ENCODE results near the gene TK1. TPM values are rescaled to one million over a fixed set of nuclear protein-coding genes. Genes with fewer than 3 reads are reported as not detected.
A peak's percentile ranks its signal among the peaks of the same experiment; 100 is the strongest.

The TK1 gene
- total RNA-seq, 1 donor from 2014 or later = 6.6 TPM

DNA sequence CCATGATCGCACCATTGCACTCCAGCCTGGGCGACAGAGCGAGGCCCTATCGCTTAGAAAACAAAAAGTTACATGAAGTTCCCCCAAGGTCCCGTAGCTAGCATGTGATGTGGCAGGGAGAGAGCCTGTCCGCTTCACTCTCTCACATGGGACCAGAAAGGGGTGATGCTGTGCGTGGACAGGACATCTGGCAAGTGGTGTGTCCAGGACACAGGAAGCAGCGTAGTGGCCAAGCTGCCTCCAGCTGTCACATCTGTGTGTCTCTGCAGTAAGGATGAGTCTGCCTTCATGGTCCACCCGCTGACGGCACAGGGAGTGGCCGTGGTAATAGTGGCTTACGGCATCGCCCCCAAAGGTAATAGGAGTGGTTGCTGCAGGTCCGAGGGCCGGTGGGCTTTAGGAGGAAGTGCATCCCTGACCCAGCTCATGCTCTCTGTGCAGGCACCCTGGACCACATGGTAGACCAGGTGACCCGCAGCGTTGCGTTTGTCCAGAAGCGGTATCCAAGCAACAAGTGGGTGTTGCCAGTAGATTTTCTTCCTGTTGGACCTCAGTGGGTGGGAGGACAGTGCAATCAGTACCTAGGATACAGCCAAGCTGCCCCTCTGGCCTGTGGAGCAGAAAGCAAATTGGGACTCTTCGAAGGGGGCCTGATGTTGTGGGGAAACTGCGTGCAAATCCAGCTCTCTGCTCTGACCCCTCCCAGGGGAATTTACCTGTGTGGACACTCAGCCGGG is 17.7 kb upstream of the TK1 start:
- intact Hi-C loops (cut with DNase I) = no loop called here
- H3K27ac ChIP-seq = no peak overlapping the region
- H3K27me3 ChIP-seq (ENCODE audit: low read depth) = no peaks in the 10 kb centered on the region
- DNase-seq = no peak
- no peaks in the 10 kb centered on the region for H3K9me3 ChIP-seq
- peaks cover 3% of the 10 kb centered on the region for H3K4me1 ChIP-seq
- no peak overlapping the region for H3K4me3 ChIP-seq
- ATAC-seq = peak in 1 of 2 donors; percentile 8
- H3K36me3 ChIP-seq = peaks cover 16% of the 10 kb centered on the region
- TF ChIP-seq, protein P1, sequence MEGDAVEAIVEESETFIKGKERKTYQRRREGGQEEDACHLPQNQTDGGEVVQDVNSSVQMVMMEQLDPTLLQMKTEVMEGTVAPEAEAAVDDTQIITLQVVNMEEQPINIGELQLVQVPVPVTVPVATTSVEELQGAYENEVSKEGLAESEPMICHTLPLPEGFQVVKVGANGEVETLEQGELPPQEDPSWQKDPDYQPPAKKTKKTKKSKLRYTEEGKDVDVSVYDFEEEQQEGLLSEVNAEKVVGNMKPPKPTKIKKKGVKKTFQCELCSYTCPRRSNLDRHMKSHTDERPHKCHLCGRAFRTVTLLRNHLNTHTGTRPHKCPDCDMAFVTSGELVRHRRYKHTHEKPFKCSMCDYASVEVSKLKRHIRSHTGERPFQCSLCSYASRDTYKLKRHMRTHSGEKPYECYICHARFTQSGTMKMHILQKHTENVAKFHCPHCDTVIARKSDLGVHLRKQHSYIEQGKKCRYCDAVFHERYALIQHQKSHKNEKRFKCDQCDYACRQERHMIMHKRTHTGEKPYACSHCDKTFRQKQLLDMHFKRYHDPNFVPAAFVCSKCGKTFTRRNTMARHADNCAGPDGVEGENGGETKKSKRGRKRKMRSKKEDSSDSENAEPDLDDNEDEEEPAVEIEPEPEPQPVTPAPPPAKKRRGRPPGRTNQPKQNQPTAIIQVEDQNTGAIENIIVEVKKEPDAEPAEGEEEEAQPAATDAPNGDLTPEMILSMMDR (IDR thresholded peaks at IDR 0.05) = no peak

DNA sequence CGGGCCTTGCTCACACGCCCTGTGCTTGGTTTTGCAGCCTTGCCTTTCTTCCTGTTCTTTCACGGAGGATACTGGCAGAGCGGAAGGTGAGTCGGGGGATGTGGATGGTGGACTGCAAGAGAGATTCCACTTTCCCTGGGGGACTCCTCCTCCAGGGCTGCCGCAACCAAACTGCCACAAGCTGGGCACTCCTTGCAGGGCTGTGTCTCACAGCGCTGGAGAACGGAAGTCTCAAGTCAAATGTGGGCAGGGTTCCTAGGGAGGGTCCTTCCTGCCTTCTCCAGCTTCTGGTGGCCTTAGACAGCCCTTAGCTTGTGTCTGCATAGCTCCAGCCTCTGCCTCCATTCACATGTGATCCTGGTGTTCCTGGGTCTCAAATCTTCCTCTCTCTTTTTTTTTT is 15.8 kb upstream of the TK1 start:
- Histone ChIP-seq H3K27ac (no peak overlapping the region), H3K4me1 (peaks cover 9% of the 10 kb centered on the region), H3K9me3 (no peaks in the 10 kb centered on the region), H3K4me3 (no peak overlapping the region), H3K36me3 (peaks cover 15% of the 10 kb centered on the region), H3K27me3 (ENCODE audit: low read depth) (no peaks in the 10 kb centered on the region)
- DNase-seq (no peak), ATAC-seq (no peak)
- intact Hi-C loops (cut with DNase I) = no loop called here
- TF ChIP-seq, protein P1 (IDR thresholded peaks at IDR 0.05) = no peak

DNA sequence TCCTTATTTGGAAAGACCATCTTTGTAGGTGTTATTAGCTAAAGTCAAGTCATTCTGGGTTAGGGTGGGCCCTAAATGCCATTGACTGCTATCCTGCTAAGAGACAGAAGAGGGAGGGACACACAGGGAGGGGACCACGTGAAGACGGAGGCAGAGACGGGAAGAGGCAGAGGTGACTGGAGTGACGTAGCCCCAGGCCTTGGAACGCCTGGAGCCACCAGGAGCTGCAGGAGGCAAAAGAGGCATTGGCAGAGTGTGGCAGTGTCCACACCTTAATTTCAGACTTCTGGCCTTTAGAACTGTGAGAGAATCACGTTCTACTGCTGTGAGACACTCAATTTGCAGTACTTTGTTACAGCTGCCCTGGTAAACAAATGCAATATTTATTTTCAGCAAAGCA is 13.6 kb upstream of the TK1 start:
- no peak for ATAC-seq
- Histone ChIP-seq H3K4me1 (peaks cover 9% of the 10 kb centered on the region), H3K9me3 (no peaks in the 10 kb centered on the region), H3K4me3 (no peak overlapping the region), H3K36me3 (peaks cover 26% of the 10 kb centered on the region), H3K27ac (no peak overlapping the region), H3K27me3 (ENCODE audit: low read depth) (no peaks in the 10 kb centered on the region)
- DNase-seq = no peak
- TF ChIP-seq, protein P1 (IDR thresholded peaks at IDR 0.05) = no peak
- intact Hi-C loops (cut with DNase I) = no loop called here

DNA sequence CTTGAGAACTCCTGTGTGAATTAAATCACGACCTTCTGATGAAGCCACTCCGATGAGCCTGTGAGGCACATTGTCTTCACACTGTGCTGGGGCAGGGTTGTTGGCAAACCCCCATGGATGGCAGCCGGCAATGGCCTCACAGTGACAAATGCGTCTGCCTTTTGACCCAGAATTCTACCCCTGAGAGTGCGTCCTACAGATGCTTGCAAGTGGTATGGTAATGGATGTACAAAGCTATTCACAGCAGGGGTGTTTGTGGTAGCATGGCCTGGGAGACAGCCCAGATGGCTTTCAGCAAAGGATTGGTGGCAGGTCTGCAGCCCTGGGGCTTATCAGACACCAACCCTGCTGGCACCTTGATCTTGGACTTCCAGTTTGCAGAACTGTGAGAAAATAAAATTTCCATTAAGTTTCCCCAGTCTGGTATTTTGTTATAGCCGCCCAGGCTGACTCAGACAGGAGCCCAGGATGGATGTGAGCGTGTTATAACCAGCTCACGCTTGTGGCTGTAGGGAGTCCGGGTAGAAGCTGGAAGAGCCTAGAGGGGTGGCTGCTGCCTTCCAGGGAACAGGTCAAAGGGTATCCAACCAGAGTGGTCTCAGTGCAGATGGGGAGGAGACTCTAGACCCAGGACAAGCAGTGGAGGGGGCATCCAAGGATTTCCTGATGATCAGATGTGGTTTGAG is 10.4 kb upstream of the TK1 start:
- DNase-seq (no peak), ATAC-seq (no peak)
- no peak overlapping the region for H3K27ac ChIP-seq
- H3K36me3 ChIP-seq = peaks cover 37% of the 10 kb centered on the region
- intact Hi-C loops (cut with DNase I) = no loop called here
- peaks cover 9% of the 10 kb centered on the region for H3K4me1 ChIP-seq
- H3K4me3 ChIP-seq = no peak overlapping the region
- no peaks in the 10 kb centered on the region for H3K27me3 ChIP-seq (ENCODE audit: low read depth)
- TF ChIP-seq, protein P1 (IDR thresholded peaks at IDR 0.05) = no peak
- H3K9me3 ChIP-seq = no peaks in the 10 kb centered on the region

DNA sequence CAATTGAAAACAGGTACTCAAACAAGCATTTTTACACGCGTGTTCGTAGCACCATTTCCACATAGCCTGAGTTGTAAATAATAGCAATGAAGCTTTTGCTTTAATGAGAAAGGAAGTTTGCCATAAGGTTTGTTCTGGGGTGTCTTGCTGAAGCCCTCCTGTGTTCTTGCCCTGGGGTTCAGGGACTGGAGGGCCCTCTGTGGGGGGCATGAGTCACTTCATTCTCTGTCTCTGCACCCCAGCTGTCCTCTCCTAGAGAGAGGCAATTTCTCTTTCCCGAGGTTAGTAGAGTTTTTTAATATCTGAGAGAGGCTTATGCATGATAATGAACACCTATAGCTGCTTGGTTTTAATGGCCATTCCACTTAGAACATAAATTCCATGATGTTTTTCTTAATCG is 9.9 kb upstream of the TK1 start:
- H3K4me3 ChIP-seq = no peak overlapping the region
- DNase-seq (no peak), ATAC-seq (no peak)
- no peaks in the 10 kb centered on the region for H3K27me3 ChIP-seq (ENCODE audit: low read depth)
- intact Hi-C loops (cut with DNase I) = no loop called here
- peaks cover 42% of the 10 kb centered on the region for H3K36me3 ChIP-seq
- TF ChIP-seq, protein P1 (IDR thresholded peaks at IDR 0.05) = no peak
- H3K27ac ChIP-seq = no peak overlapping the region
- H3K9me3 ChIP-seq = no peaks in the 10 kb centered on the region
- peaks cover 9% of the 10 kb centered on the region for H3K4me1 ChIP-seq
